Stomach (tissue), 4 donors: ENCODE results near the gene WNT9B.

Experiments
- CTCF ChIP-seq, 7 experiments: fragments of 450-650 bp in 4 of 7; fragments of 200-600 bp in 3 of 7; sonication (generic) in 3 of 7; IDR thresholded peaks; one replicate each; pipeline ENCODE4 v1.5.1; 2016 to 2019; ENCODE audit warnings: antibody characterized with exemption in 7 of 7, control low read depth in 2 of 7, mild to moderate bottlenecking in 1 of 7
- EP300 ChIP-seq: sonication (generic); formaldehyde crosslinking; IDR thresholded peaks from one replicate; pipeline ENCODE4 v1.6.1; 2017; ENCODE audit warnings: antibody characterized with exemption
- POLR2AphosphoS5 ChIP-seq, 3 donors: sonication (generic); formaldehyde crosslinking; IDR thresholded peaks; one replicate each; pipeline ENCODE4 v1.6.1; 2016; ENCODE audit warnings: antibody characterized with exemption in 3 of 3

GRCh38 chr17:46894024-46894423 lies 42.6 kb downstream of the WNT9B start:
- TF ChIP-seq CTCF (IDR thresholded peaks at IDR 0.05): no peak
- no peak for TF ChIP-seq POLR2AphosphoS5 (IDR thresholded peaks at IDR 0.05)
- TF ChIP-seq EP300: no peak
